Erythroblast (primary cell): ENCODE results near the gene RAD51B.

Experiments
- GATA1 ChIP-seq: IDR thresholded peaks from 2 replicates; pipeline ENCODE4 v1.6.1; 2011; ENCODE audit warnings: low read depth, mild to moderate bottlenecking, control low read depth, low read length, moderate library complexity
- POLR2A ChIP-seq: IDR thresholded peaks from 2 replicates; pipeline ENCODE4 v1.6.1; 2011; ENCODE audit warnings: mild to moderate bottlenecking, low read length

DNA sequence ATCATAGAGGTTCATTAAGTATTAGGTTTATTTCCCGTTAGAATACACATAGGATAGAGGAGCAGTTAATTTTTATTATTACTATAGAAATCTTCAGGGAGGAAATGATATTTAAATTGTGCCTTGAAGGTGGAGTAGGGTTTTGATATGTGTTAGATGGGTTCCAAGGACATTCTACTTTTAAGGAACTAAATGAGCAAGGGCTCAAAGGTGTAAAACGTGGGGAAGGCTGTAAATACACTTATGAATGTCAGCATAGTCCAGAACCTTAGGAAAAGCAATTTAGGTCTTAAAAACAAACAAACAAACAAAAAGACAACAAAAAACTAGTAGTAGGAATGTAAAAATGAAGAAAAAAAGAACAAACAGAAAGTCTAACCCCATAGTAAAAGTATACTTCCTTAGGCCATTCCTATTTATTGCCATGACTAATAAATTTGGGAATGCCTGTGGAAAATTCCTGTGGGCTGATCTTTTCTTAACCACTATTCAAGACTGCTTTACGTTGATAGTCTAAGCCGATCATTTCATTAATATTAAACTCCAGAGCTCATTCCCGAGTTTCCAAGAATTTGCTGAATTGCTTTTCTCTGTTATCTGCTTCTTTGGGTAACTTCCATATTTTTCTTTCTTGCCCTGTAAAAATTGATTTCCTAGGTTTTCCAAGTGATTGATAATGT, 180.3 kb downstream of the RAD51B start:
- no peak for TF ChIP-seq POLR2A
- TF ChIP-seq GATA1, result no peak
